ENCODE measurements around the gene PDLIM4. TPM values are rescaled to one million over a fixed set of nuclear protein-coding genes. Genes with fewer than 3 reads are reported as not detected.

The PDLIM4 gene
- total RNA-seq, 1 experiment from 2014 or later = 94.1 TPM

- H3K4me3 ChIP-seq = no peak overlapping the region
- H3K36me3 ChIP-seq = peaks cover 5% of the 10 kb centered on the region; the same call in 1 of the 2 replicates
- H3K4me1 ChIP-seq (replicated peaks) = peaks cover 22% of the 10 kb centered on the region
- H3K9me3 ChIP-seq (replicated peaks) = no peaks in the 10 kb centered on the region
- peak in 1 of 2 experiments; percentile 30 for DNase-seq (ENCODE audit: low read depth in 1 of 2, low spot score in 2 of 2)
- no peaks in the 10 kb centered on the region for H3K27me3 ChIP-seq (replicated peaks)
- no peak overlapping the region for H3K27ac ChIP-seq
Observed at GRCh38 chr5:132298298-132299212, 41.1 kb downstream of the PDLIM4 start.

- Histone ChIP-seq H3K27me3 (replicated peaks) (no peaks in the 10 kb centered on the region), H3K9me3 (replicated peaks) (no peaks in the 10 kb centered on the region), H3K36me3 (peaks cover 5% of the 10 kb centered on the region; the same call in 1 of the 2 replicates), H3K27ac (no peak overlapping the region), H3K4me3 (no peak overlapping the region), H3K4me1 (replicated peaks) (peaks cover 12% of the 10 kb centered on the region)
- no peak for DNase-seq (ENCODE audit: low read depth in 1 of 2, low spot score in 2 of 2)
Observed at GRCh38 chr5:132299917-132300316, 42.4 kb downstream of the PDLIM4 start.

GRCh38 chr5:132300577-132301343 is 43.3 kb downstream of the PDLIM4 start:
- no peak overlapping the region for H3K4me3 ChIP-seq
- peaks cover 4% of the 10 kb centered on the region; the same call in 1 of the 2 replicates for H3K36me3 ChIP-seq
- peak in 1 of 2 experiments; percentile 36 for DNase-seq (ENCODE audit: low read depth in 1 of 2, low spot score in 2 of 2)

GRCh38 chr5:132301344-132302271 is 44.1 kb downstream of the PDLIM4 start:
- Histone ChIP-seq H3K27me3 (replicated peaks) (no peaks in the 10 kb centered on the region), H3K4me1 (replicated peaks) (no peaks in the 10 kb centered on the region), H3K9me3 (replicated peaks) (no peaks in the 10 kb centered on the region), H3K36me3 (no peaks in the 10 kb centered on the region), H3K4me3 (no peak overlapping the region), H3K27ac (no peak overlapping the region)
- DNase-seq (ENCODE audit: low read depth in 1 of 2, low spot score in 2 of 2) = peak in 1 of 2 experiments; percentile 40

More at GRCh38 chr5:132300577-132301343, 43.3 kb downstream of the PDLIM4 start:
- Histone ChIP-seq H3K9me3 (replicated peaks) (no peaks in the 10 kb centered on the region), H3K27ac (no peak overlapping the region), H3K27me3 (replicated peaks) (no peaks in the 10 kb centered on the region), H3K4me1 (replicated peaks) (peaks cover 4% of the 10 kb centered on the region)

- H3K9me3 ChIP-seq (replicated peaks) = no peaks in the 10 kb centered on the region
- no peaks in the 10 kb centered on the region for H3K36me3 ChIP-seq
- H3K4me1 ChIP-seq (replicated peaks) = no peaks in the 10 kb centered on the region
Observed at GRCh38 chr5:132302413-132302812, 44.9 kb downstream of the PDLIM4 start.

GRCh38 chr5:132303589-132303988 is 46.1 kb downstream of the PDLIM4 start:
- H3K27ac ChIP-seq = no peak overlapping the region
- H3K9me3 ChIP-seq (replicated peaks) = no peaks in the 10 kb centered on the region
- no peaks in the 10 kb centered on the region for H3K36me3 ChIP-seq
- H3K27me3 ChIP-seq (replicated peaks) = no peaks in the 10 kb centered on the region
- DNase-seq (ENCODE audit: low read depth in 1 of 2, low spot score in 2 of 2) = peak in 1 of 2 experiments; percentile 1
- H3K4me3 ChIP-seq = no peak overlapping the region
- H3K4me1 ChIP-seq (replicated peaks) = no peaks in the 10 kb centered on the region

More at GRCh38 chr5:132302413-132302812, 44.9 kb downstream of the PDLIM4 start:
- H3K27me3 ChIP-seq (replicated peaks) = no peaks in the 10 kb centered on the region
- peak in 1 of 2 experiments; percentile 40 for DNase-seq (ENCODE audit: low read depth in 1 of 2, low spot score in 2 of 2)
- H3K27ac ChIP-seq = no peak overlapping the region
- H3K4me3 ChIP-seq = no peak overlapping the region

GRCh38 chr5:132305420-132305819 is 47.9 kb downstream of the PDLIM4 start:
- H3K27ac ChIP-seq = no peak overlapping the region
- H3K9me3 ChIP-seq (replicated peaks) = no peaks in the 10 kb centered on the region
- H3K4me3 ChIP-seq = no peak overlapping the region
- no peaks in the 10 kb centered on the region for H3K4me1 ChIP-seq (replicated peaks)
- H3K27me3 ChIP-seq (replicated peaks) = no peaks in the 10 kb centered on the region
- no peak for DNase-seq (ENCODE audit: low read depth in 1 of 2, low spot score in 2 of 2)
- H3K36me3 ChIP-seq = no peaks in the 10 kb centered on the region

GRCh38 chr5:132308701-132309100 is 51.2 kb downstream of the PDLIM4 start:
- DNase-seq (ENCODE audit: low read depth in 1 of 2, low spot score in 2 of 2) = no peak
- H3K9me3 ChIP-seq (replicated peaks) = no peaks in the 10 kb centered on the region
- no peaks in the 10 kb centered on the region for H3K27me3 ChIP-seq (replicated peaks)
- no peak overlapping the region for H3K4me3 ChIP-seq
- H3K36me3 ChIP-seq = no peaks in the 10 kb centered on the region
- no peaks in the 10 kb centered on the region for H3K4me1 ChIP-seq (replicated peaks)
- H3K27ac ChIP-seq = no peak overlapping the region

GRCh38 chr5:132309679-132310078 is 52.2 kb downstream of the PDLIM4 start:
- Histone ChIP-seq H3K36me3 (no peaks in the 10 kb centered on the region), H3K27me3 (replicated peaks) (no peaks in the 10 kb centered on the region), H3K27ac (no peak overlapping the region), H3K4me3 (no peak overlapping the region), H3K4me1 (replicated peaks) (no peaks in the 10 kb centered on the region), H3K9me3 (replicated peaks) (no peaks in the 10 kb centered on the region)
- no peak for DNase-seq (ENCODE audit: low read depth in 1 of 2, low spot score in 2 of 2)

- no peaks in the 10 kb centered on the region for H3K4me1 ChIP-seq (replicated peaks)
- no peaks in the 10 kb centered on the region for H3K27me3 ChIP-seq (replicated peaks)
- no peaks in the 10 kb centered on the region for H3K36me3 ChIP-seq
- no peak overlapping the region for H3K27ac ChIP-seq
- DNase-seq (ENCODE audit: low read depth in 1 of 2, low spot score in 2 of 2) = no peak
- no peaks in the 10 kb centered on the region for H3K9me3 ChIP-seq (replicated peaks)
- no peak overlapping the region for H3K4me3 ChIP-seq
Observed at GRCh38 chr5:132310141-132310834, 52.8 kb downstream of the PDLIM4 start.

GRCh38 chr5:132313366-132313765 is 55.9 kb downstream of the PDLIM4 start:
- H3K27me3 ChIP-seq (replicated peaks) = no peaks in the 10 kb centered on the region
- H3K4me1 ChIP-seq (replicated peaks) = peaks cover under 1% of the 10 kb centered on the region
- H3K9me3 ChIP-seq (replicated peaks) = no peaks in the 10 kb centered on the region
- no peak for DNase-seq (ENCODE audit: low read depth in 1 of 2, low spot score in 2 of 2)
- H3K4me3 ChIP-seq = no peak overlapping the region
- no peak overlapping the region for H3K27ac ChIP-seq
- H3K36me3 ChIP-seq = no peaks in the 10 kb centered on the region

- H3K4me1 ChIP-seq (replicated peaks) = peaks cover 7% of the 10 kb centered on the region
- H3K27ac ChIP-seq = no peak overlapping the region
- no peak overlapping the region for H3K4me3 ChIP-seq
- H3K27me3 ChIP-seq (replicated peaks) = no peaks in the 10 kb centered on the region
- no peaks in the 10 kb centered on the region for H3K36me3 ChIP-seq
- H3K9me3 ChIP-seq (replicated peaks) = no peaks in the 10 kb centered on the region
- no peak for DNase-seq (ENCODE audit: low read depth in 1 of 2, low spot score in 2 of 2)
Observed at GRCh38 chr5:132313961-132314432, 56.5 kb downstream of the PDLIM4 start.

All from SJSA1 (cell line).